ENCODE data around the gene ATF6. TPM values are rescaled to one million over a fixed set of nuclear protein-coding genes. Genes with fewer than 3 reads are reported as not detected.

The ATF6 gene
- total and polyA plus RNA-seq, 9 of the 15 experiments (the other 6 are each of a cell fraction or from before 2014, with no cell fraction given): 11.7 to 32.4 (median 20.4) TPM

- WGBS (ENCODE audit: insufficient coverage, low coverage, missing lambda C conversion rate): 95% methylated on average over 1 of the region's 1 CpG
- Histone ChIP-seq H3K27me3 (ENCODE audit: control insufficient read depth in 2 of 2, insufficient read depth in 2 of 2, low read length in 2 of 2) (no peaks in the 10 kb centered on the region), H3K27ac (ENCODE audit: extremely low read depth, low read depth, low read length) (no peak overlapping the region), H3K79me2 (ENCODE audit: control insufficient read depth, insufficient read depth, low read length) (no peaks in the 10 kb centered on the region), H2AFZ (ENCODE audit: low read depth, low read length) (no peak overlapping the region), H3K4me3 (no peak overlapping the region), H3K9ac (ENCODE audit: insufficient read depth in 1 of 2, low read depth in 2 of 2, low read length in 2 of 2) (no peak overlapping the region), H3K9me1 (ENCODE audit: control insufficient read depth, insufficient read depth, low read length) (no peaks in the 10 kb centered on the region), H3K9me3 (replicated peaks; ENCODE audit: control insufficient read depth, insufficient read depth, low read depth, low read length) (no peaks in the 10 kb centered on the region), H3K4me1 (replicated peaks in 1 of 2; ENCODE audit: control insufficient read depth in 2 of 2, insufficient read depth in 2 of 2, low read length in 2 of 2) (no peaks in the 10 kb centered on the region), H3K4me2 (ENCODE audit: insufficient read depth, low read length) (no peak overlapping the region), H3K36me3 (ENCODE audit: control insufficient read depth, insufficient read depth, low read length) (peaks cover 4% of the 10 kb centered on the region; the same call in 2 of the 3 replicates), H4K20me1 (replicated peaks; ENCODE audit: control insufficient read depth, insufficient read depth, low read length) (no peaks in the 10 kb centered on the region)
- ChIA-PET POLR2A (interaction anchor here (1.7 kb wide), 1 partner anchor 9 kb away, joined by 5 read pairs; no protein-coding TSS in a partner anchor), CTCF (ENCODE audit: low intra/inter-chr PET ratio) (no interaction called here)
- FAIRE-seq (no peak), ATAC-seq (no peak), DNase-seq (ENCODE audit: extremely low read depth in 1 of 4, low spot score in 3 of 4) (no peak)
- in situ Hi-C loops (cut with MboI) (no loop called here), intact Hi-C loops (cut with micrococcal nuclease) (no loop called here)
- no TSS peak for BruUV-seq (replicated peaks)
- TF ChIP-seq ZNF316 (IDR thresholded peaks at IDR 0.05): no peak
- TF ChIP-seq, protein P1, sequence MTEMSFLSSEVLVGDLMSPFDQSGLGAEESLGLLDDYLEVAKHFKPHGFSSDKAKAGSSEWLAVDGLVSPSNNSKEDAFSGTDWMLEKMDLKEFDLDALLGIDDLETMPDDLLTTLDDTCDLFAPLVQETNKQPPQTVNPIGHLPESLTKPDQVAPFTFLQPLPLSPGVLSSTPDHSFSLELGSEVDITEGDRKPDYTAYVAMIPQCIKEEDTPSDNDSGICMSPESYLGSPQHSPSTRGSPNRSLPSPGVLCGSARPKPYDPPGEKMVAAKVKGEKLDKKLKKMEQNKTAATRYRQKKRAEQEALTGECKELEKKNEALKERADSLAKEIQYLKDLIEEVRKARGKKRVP (CRISPR knock-in tag; IDR thresholded peaks at IDR 0.05): no peak
- no peak for TF ChIP-seq THRB (CRISPR knock-in tag; conservative IDR thresholded peaks at IDR 0.05)
- no peak for TF ChIP-seq PHF21A (IDR thresholded peaks at IDR 0.05; ENCODE audit: borderline replicate concordance, low read depth)
- no peak for TF ChIP-seq ZNF431 (CRISPR knock-in tag; IDR thresholded peaks at IDR 0.05)
- TF ChIP-seq MEIS2 (IDR thresholded peaks at IDR 0.05; ENCODE audit: partially characterized antibody): no peak
- no peak for TF ChIP-seq TCF7L2 (IDR thresholded peaks at IDR 0.05; ENCODE audit: low read depth, low read length)
- TF ChIP-seq, protein P2, sequence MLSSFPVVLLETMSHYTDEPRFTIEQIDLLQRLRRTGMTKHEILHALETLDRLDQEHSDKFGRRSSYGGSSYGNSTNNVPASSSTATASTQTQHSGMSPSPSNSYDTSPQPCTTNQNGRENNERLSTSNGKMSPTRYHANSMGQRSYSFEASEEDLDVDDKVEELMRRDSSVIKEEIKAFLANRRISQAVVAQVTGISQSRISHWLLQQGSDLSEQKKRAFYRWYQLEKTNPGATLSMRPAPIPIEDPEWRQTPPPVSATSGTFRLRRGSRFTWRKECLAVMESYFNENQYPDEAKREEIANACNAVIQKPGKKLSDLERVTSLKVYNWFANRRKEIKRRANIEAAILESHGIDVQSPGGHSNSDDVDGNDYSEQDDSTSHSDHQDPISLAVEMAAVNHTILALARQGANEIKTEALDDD (IDR thresholded peaks at IDR 0.05): no peak
- no peak for TF ChIP-seq GATAD2A (IDR thresholded peaks at IDR 0.05)
- TF ChIP-seq POLR2B (IDR thresholded peaks at IDR 0.05; ENCODE audit: low read depth, partially characterized antibody): no peak
- no peak for TF ChIP-seq NFYB (IDR thresholded peaks at IDR 0.05; ENCODE audit: extremely low read depth, insufficient read length)
Observed at GRCh38 chr1:161935264-161935663, 169.1 kb downstream of the ATF6 start.
